K562 (cell line): Measurements from ENCODE around the gene GCK. TPM values are rescaled to one million over a fixed set of nuclear protein-coding genes. Genes with fewer than 3 reads are reported as not detected.
A peak's percentile ranks its signal among the peaks of the same experiment; 100 is the strongest.

Experiments used
- AFF1 ChIP-seq, 2 experiments: fragments of 450-650 bp; IDR thresholded peaks; 2 replicates each; pipeline ENCODE4 v1.6.1; 2018; ENCODE audit warnings: mild to moderate bottlenecking in 2 of 2, low read depth in 1 of 2; ENCODE audit not compliant: partially characterized antibody in 2 of 2
- BDP1 ChIP-seq: IDR thresholded peaks from 3 replicates; pipeline ENCODE4 v1.6.1; 2011; ENCODE audit not compliant: insufficient read length, insufficient read depth
- BRF1 ChIP-seq: IDR thresholded peaks from 3 replicates; pipeline ENCODE4 v1.6.1; 2011; ENCODE audit warnings: borderline replicate concordance, mild to moderate bottlenecking; ENCODE audit not compliant: insufficient read length; ENCODE audit errors: extremely low read depth
- CAMTA2 ChIP-seq: fragments of 250-450 bp; sonication (Bioruptor Pico); conservative IDR thresholded peaks from 2 replicates; pipeline ENCODE4 v1.5.1; 2022
- ETV1 ChIP-seq: fragments of 450-650 bp; conservative IDR thresholded peaks from 2 replicates; pipeline ENCODE4 v1.6.1; 2016; ENCODE audit warnings: missing genetic modification characterization, control low read depth, low read depth, missing compliant biosample characterization
- ETV5 ChIP-seq: sonication (generic); formaldehyde crosslinking; IDR thresholded peaks from 2 replicates; pipeline ENCODE4 v1.4.0; 2020; ENCODE audit warnings: low read depth, mild to moderate bottlenecking, missing genetic modification reagents
- EWSR1 ChIP-seq: fragments of 450-650 bp; IDR thresholded peaks from 2 replicates; pipeline ENCODE4 v1.6.1; 2018; ENCODE audit warnings: borderline replicate concordance, mild to moderate bottlenecking, low read depth, moderate library complexity; ENCODE audit not compliant: partially characterized antibody
- FOSL1 ChIP-seq: fragments of 200-800 bp; sonication (Bioruptor generic); conservative IDR thresholded peaks from 2 replicates; pipeline ENCODE4 v1.6.1; 2016; ENCODE audit warnings: missing genetic modification characterization, missing compliant biosample characterization
- HEY1 ChIP-seq: fragments of 250-450 bp; sonication (Bioruptor Pico); IDR thresholded peaks from 2 replicates; pipeline ENCODE4 v1.5.0; 2020; ENCODE audit warnings: mild to moderate bottlenecking, moderate library complexity, borderline replicate concordance
- MCM2 ChIP-seq: fragments of 450-650 bp; IDR thresholded peaks from 2 replicates; pipeline ENCODE4 v1.6.1; 2017; ENCODE audit warnings: low read depth, mild to moderate bottlenecking
- MEF2A ChIP-seq: IDR thresholded peaks from 2 replicates; pipeline ENCODE4 v1.6.1; 2011; ENCODE audit warnings: low read depth, mild to moderate bottlenecking, low read length, moderate library complexity; ENCODE audit not compliant: control insufficient read depth
- PATZ1 ChIP-seq: fragments of 250-450 bp; sonication (Bioruptor Pico); IDR thresholded peaks from 2 replicates; pipeline ENCODE4 v1.5.0; 2020; ENCODE audit warnings: mild to moderate bottlenecking, borderline replicate concordance
- POU5F1 ChIP-seq: fragments of 150-350 bp; IDR thresholded peaks from 2 replicates; pipeline ENCODE4 v1.6.1; 2014; ENCODE audit warnings: borderline replicate concordance, low read length, low read depth, mild to moderate bottlenecking; ENCODE audit not compliant: partially characterized antibody
- SAFB2 ChIP-seq: fragments of 200-400 bp; formaldehyde crosslinking; IDR thresholded peaks from 2 replicates; pipeline ENCODE4 v1.6.1; 2018; ENCODE audit warnings: borderline replicate concordance, low read length, low read depth, moderate library complexity; ENCODE audit not compliant: severe bottlenecking
- ZNF140 ChIP-seq: fragments of 250-450 bp; sonication (Bioruptor Pico); IDR thresholded peaks from 2 replicates; pipeline ENCODE4 v1.8.0; 2021; ENCODE audit warnings: moderate library complexity, mild to moderate bottlenecking, inconsistent platforms
- ZNF280A ChIP-seq: fragments of 450-650 bp; IDR thresholded peaks from 2 replicates; pipeline ENCODE4 v1.6.1; 2018; ENCODE audit warnings: mild to moderate bottlenecking, low read depth; ENCODE audit not compliant: partially characterized antibody
- ZNF408 ChIP-seq: fragments of 250-450 bp; sonication (Bioruptor Pico); IDR thresholded peaks from 2 replicates; pipeline ENCODE4 v1.4.0; 2020; ENCODE audit warnings: low read depth, mild to moderate bottlenecking, moderate library complexity
- polyA plus RNA-seq, 8 experiments: library from polyadenylated mRNA; depleted of rRNA in 4 of 8; stranded (reverse) in 5 of 8; unstranded in 3 of 8; fragments of >200 nt; fragmentation: Nextera tagmentation in 2 of 8; fragmentation: Illumina TruSeq in 1 of 8; extraction: Ambion mirVana in 2 of 8; extraction: Trizol in 1 of 8; gene quantifications; 2 replicates each; pipeline versions ENCODE4 v1.2.1 to v1.2.3, GENCODE V29; 2011 to 2014; ENCODE audit warnings: inconsistent platforms in 1 of 8, missing spikeins in 1 of 8
- total RNA-seq, 7 experiments: library from RNA; depleted of rRNA in 6 of 7; stranded (reverse); fragments of >200 nt in 6 of 7; fragmentation: Illumina TruSeq in 2 of 7; extraction: Trizol in 2 of 7; gene quantifications; 2 replicates each; pipeline versions ENCODE4 v1.2.1 to v1.2.3, GENCODE V29; 2011 to 2021; ENCODE audit warnings: low replicate concordance in 1 of 7

The GCK gene
- total and polyA plus RNA-seq, 9 of the 15 experiments (the other 6 are each of a cell fraction or from before 2014, with no cell fraction given), result 0.11 to 0.55 (median 0.16) TPM; not detected in 3

GRCh38 chr7:44200699-44201461, 11.6 kb upstream of the GCK start, which contains the start of gene YKT6 (continued):
- no peak for TF ChIP-seq EWSR1
- no peak for TF ChIP-seq ZNF408
- peak in 1 of 2 experiments; percentile 26 for TF ChIP-seq AFF1 (IDR thresholded peaks at IDR 0.05; ENCODE audit: low read depth in 1 of 2, partially characterized antibody in 2 of 2)
- no peak for TF ChIP-seq ZNF280A
- TF ChIP-seq MEF2A, result no peak
- no peak for TF ChIP-seq BRF1
- no peak for TF ChIP-seq MCM2
- TF ChIP-seq ETV1 (tag), result peak; percentile 40; the same call in 1 of the 2 replicates
- no peak for TF ChIP-seq BDP1
- no peak for TF ChIP-seq HEY1
- no peak for TF ChIP-seq CAMTA2 (CRISPR knock-in tag)
- TF ChIP-seq FOSL1 (tag), result no peak
- TF ChIP-seq ZNF140 (CRISPR knock-in tag), result no peak
- TF ChIP-seq ETV5 (CRISPR knock-in tag), result no peak; the same call in 1 of the 2 replicates
- no peak for TF ChIP-seq SAFB2
- no peak for TF ChIP-seq POU5F1
- no peak for TF ChIP-seq PATZ1 (CRISPR knock-in tag)
